OCI-LY7 (cell line): ENCODE results near the gene MUC5B. TPM values are rescaled to one million over a fixed set of nuclear protein-coding genes. Genes with fewer than 3 reads are reported as not detected.

Source experiments
- BruUV-seq: library from RNA; stranded (reverse); fragments of 400-500 nt; replicated peaks from 2 replicates; lab custom pipeline; 2021; lab: Mats Ljungman, UMichigan
- CTCF ChIA-PET: fragments of 300-600 bp; sonication (Branson Sonifier 250); formaldehyde crosslinking; loops from one replicate; lab custom pipeline; 2022; ENCODE audit warnings: antibody characterized with exemption; ENCODE audit not compliant: unreplicated experiment; lab: Charles Lee
- POLR2A ChIA-PET: fragments of 300-600 bp; sonication (Branson Sonifier 250); formaldehyde crosslinking; loops from one replicate; lab custom pipeline; 2022; ENCODE audit warnings: antibody characterized with exemption; lab: Charles Lee
- DNase-seq: peaks from one replicate; pipeline ENCODE4 v3.0.0-alpha.2; 2015; ENCODE audit warnings: low spot score
- H2AFZ ChIP-seq: fragments of 200-600 bp; sonication (generic), shearing (Covaris generic); 2 replicates; pipeline ENCODE4 v1.6.1; 2014; ENCODE audit warnings: mild to moderate bottlenecking, antibody characterized with exemption, low read length, moderate library complexity
- H3K27ac ChIP-seq: fragments of 200-600 bp; sonication (generic); 2 replicates; pipeline ENCODE4 v1.5.1; 2014; ENCODE audit warnings: mixed run types, low read depth, mild to moderate bottlenecking, moderate library complexity, low read length, inconsistent platforms; ENCODE audit not compliant: poor library complexity, severe bottlenecking
- H3K36me3 ChIP-seq: fragments of 200-600 bp; sonication (generic); 2 replicates; pipeline ENCODE4 v1.6.1; 2014; ENCODE audit warnings: mild to moderate bottlenecking, antibody characterized with exemption, low read length, moderate library complexity, mixed read lengths; ENCODE audit not compliant: insufficient read depth
- H3K4me1 ChIP-seq: fragments of 200-600 bp; sonication (generic); 2 replicates; pipeline ENCODE4 v1.5.1; 2014; ENCODE audit warnings: mild to moderate bottlenecking, low read length; ENCODE audit not compliant: insufficient read depth, poor library complexity, severe bottlenecking
- H3K4me2 ChIP-seq: fragments of 200-600 bp; sonication (generic); 2 replicates; pipeline ENCODE4 v1.6.1; 2014; ENCODE audit warnings: mild to moderate bottlenecking, low read length
- H3K4me3 ChIP-seq: fragments of 200-600 bp; sonication (generic); 2 replicates; pipeline ENCODE4 v1.5.1; 2014; ENCODE audit warnings: mild to moderate bottlenecking, low read depth, low read length; ENCODE audit not compliant: poor library complexity, severe bottlenecking
- H3K79me2 ChIP-seq: fragments of 200-600 bp; sonication (generic); 2 replicates; pipeline ENCODE4 v1.6.1; 2016; ENCODE audit warnings: low read depth, mild to moderate bottlenecking, low read length, moderate library complexity, mixed read lengths; ENCODE audit not compliant: insufficient read depth
- H3K9me2 ChIP-seq: fragments of 200-600 bp; sonication (generic); 2 replicates; pipeline ENCODE4 v1.6.1; 2016; ENCODE audit warnings: mild to moderate bottlenecking, low read length, mixed read lengths; ENCODE audit not compliant: insufficient read depth
- H3K9me3 ChIP-seq: fragments of 200-600 bp; sonication (generic); 2 replicates; pipeline ENCODE4 v1.6.1; 2014; ENCODE audit warnings: mild to moderate bottlenecking, mixed run types, low read length, mixed read lengths
- H4K20me1 ChIP-seq: fragments of 200-600 bp; sonication (generic); 2 replicates; pipeline ENCODE4 v1.6.1; 2014; ENCODE audit warnings: mild to moderate bottlenecking, antibody characterized with exemption, low read length, moderate library complexity, mixed read lengths; ENCODE audit not compliant: insufficient read depth
- EZH2phosphoT487 ChIP-seq: fragments of 200-600 bp; sonication (generic); IDR thresholded peaks from 2 replicates; pipeline ENCODE4 v1.6.1; 2018; ENCODE audit warnings: low read depth, borderline replicate concordance, mild to moderate bottlenecking, mixed run types, antibody characterized with exemption, low read length, moderate library complexity, mixed read lengths
- intact Hi-C: fragments of 100-400 bp; cut with micrococcal nuclease; formaldehyde crosslinking; loops from one replicate; pipeline ENCODE4 v1.10.0; 2022; ENCODE audit not compliant: unreplicated experiment
- total RNA-seq, 2 experiments: library from RNA; depleted of rRNA in 1 of 2; stranded (reverse); fragments of >200 nt in 1 of 2; shearing (Covaris generic) in 1 of 2; gene quantifications; 2 replicates each; pipeline ENCODE4 v1.2.3, GENCODE V29; 2014 to 2022
- TF ChIP-seq, protein P1 (sequence below): fragments of 200-600 bp; sonication (generic); conservative IDR thresholded peaks from 2 replicates; pipeline ENCODE4 v1.5.1; 2014; ENCODE audit warnings: mild to moderate bottlenecking, antibody characterized with exemption, low read length, moderate library complexity, mixed read lengths

MUC5B gene
- total RNA-seq, 2 experiments from 2014 or later: under 0.01 TPM; not detected in 1

DNA sequence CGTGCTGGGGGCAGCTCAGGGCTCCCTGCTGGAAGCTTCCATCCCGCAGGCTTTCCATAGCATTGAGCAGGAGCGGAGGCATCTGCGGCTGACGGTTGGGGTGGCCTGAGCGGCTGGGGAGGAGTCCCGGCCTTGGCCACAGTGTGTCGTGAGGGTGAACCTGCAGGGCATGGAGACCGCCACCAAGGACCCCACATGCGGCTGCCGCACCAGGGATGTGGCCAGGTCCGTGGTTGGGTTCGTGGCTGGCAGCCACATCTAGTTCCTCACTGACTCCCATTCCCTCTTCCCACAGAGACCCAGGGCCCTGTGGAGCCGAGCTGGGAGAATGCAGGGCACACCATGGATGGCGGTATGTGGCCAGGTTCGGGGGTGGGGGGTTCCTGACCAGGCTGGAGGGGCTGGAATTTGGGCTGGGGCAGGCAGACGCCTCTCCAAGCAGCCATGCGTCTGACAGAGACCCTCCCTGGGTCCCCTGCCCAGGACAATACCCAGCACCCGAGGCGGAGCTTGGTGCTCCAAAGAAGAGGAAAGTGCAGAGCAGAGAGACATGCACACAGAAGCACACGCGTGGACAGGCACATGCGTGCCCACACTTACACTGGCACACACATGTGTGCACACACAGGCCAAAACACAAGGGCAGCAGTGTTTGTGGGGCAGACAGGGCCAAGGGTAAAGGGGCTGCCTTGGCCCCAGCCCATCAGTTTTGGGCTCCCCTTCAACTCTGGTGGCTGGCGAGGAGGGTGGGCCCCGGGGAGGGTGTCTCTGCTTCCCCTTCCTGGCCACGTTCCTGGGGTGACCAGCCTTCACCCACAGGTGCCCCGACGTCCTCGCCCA lies 2.7 kb downstream of the MUC5B start:
- POLR2A ChIA-PET: no interaction called here
- Histone ChIP-seq H4K20me1 (no peaks in the 10 kb centered on the region), H2AFZ (no peak overlapping the region), H3K4me2 (no peak overlapping the region), H3K36me3 (no peaks in the 10 kb centered on the region), H3K27ac (no peak overlapping the region), H3K79me2 (no peaks in the 10 kb centered on the region), H3K9me3 (no peaks in the 10 kb centered on the region), H3K4me3 (no peak overlapping the region), H3K4me1 (no peaks in the 10 kb centered on the region), H3K9me2 (no peaks in the 10 kb centered on the region)
- no peak for TF ChIP-seq EZH2phosphoT487
- TF ChIP-seq, protein P1, sequence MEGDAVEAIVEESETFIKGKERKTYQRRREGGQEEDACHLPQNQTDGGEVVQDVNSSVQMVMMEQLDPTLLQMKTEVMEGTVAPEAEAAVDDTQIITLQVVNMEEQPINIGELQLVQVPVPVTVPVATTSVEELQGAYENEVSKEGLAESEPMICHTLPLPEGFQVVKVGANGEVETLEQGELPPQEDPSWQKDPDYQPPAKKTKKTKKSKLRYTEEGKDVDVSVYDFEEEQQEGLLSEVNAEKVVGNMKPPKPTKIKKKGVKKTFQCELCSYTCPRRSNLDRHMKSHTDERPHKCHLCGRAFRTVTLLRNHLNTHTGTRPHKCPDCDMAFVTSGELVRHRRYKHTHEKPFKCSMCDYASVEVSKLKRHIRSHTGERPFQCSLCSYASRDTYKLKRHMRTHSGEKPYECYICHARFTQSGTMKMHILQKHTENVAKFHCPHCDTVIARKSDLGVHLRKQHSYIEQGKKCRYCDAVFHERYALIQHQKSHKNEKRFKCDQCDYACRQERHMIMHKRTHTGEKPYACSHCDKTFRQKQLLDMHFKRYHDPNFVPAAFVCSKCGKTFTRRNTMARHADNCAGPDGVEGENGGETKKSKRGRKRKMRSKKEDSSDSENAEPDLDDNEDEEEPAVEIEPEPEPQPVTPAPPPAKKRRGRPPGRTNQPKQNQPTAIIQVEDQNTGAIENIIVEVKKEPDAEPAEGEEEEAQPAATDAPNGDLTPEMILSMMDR: no peak
- CTCF ChIA-PET: no interaction called here
- no TSS peak for BruUV-seq
- no peak for DNase-seq
- intact Hi-C loops: no loop called here

DNA sequence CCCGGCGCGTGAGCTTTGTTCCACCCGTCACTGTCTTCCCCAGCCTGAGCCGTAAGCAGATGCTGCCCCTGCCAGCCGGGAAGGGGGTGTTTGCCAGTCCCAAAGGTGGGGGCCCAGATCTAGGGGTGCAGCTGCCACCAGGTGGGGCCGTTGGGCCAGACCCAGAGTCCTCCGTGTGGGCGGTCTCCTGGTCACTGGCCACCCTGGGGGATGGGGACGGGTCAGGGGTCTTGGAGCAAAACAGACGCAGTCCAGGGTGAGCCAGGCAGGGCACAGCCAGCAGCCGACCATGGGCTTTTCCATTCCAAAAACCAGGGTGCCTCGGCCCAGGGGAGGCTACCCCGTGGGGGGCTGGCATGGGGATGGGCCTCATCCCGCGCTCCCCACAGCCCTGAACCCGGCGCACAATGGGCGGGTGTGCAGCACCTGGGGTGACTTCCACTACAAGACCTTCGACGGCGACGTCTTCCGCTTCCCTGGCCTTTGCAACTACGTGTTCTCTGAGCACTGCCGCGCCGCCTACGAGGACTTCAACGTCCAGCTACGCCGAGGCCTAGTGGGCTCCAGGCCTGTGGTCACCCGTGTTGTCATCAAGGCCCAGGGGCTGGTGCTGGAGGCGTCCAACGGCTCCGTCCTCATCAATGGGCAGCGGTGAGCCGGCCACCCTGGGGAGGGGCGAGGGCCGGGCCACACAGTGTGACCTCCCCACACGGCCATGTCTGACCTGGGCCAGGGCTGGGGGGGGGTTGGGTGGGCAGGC lies 3.5 kb downstream of the MUC5B start:
- H3K9me3 ChIP-seq: no peaks in the 10 kb centered on the region
- H3K4me1 ChIP-seq: no peaks in the 10 kb centered on the region
- H3K4me3 ChIP-seq: no peak overlapping the region
- POLR2A ChIA-PET: no interaction called here
- no TSS peak for BruUV-seq
- TF ChIP-seq, protein P1: 0 out of 2 replicates have a peak, but pooled peaks have one; percentile 14
- TF ChIP-seq EZH2phosphoT487: no peak
- intact Hi-C loops: no loop called here
- no peaks in the 10 kb centered on the region for H3K79me2 ChIP-seq
- H3K27ac ChIP-seq: no peak overlapping the region
- H3K36me3 ChIP-seq: no peaks in the 10 kb centered on the region
- no peaks in the 10 kb centered on the region for H3K9me2 ChIP-seq
- H4K20me1 ChIP-seq: no peaks in the 10 kb centered on the region
- no peak for DNase-seq
- no peak overlapping the region for H2AFZ ChIP-seq
- no peak overlapping the region for H3K4me2 ChIP-seq
- CTCF ChIA-PET: no interaction called here
